Measurements from ENCODE around the gene CNIH2.

CNIH2 gene

DNA sequence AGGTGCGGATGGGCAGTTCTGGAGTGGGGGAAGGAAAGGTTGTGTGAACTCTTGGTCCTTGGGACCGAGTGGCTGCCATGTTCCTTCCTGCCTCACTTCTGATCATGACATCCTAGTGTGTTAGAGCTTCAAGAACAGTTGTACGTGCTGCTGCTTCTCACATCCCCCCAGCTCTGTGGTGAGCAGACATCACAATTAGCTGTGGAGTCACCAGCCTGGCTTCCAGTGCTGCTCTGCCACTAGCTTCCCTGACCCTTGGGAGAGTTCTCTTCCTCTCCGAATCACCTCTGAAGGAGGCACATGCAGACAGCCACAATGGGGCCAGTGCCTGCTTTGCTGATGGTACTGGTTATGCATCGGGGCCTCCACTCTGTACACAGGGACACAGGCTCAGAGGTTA is 15.8 kb upstream of the CNIH2 start:
- TF ChIP-seq, protein P1, sequence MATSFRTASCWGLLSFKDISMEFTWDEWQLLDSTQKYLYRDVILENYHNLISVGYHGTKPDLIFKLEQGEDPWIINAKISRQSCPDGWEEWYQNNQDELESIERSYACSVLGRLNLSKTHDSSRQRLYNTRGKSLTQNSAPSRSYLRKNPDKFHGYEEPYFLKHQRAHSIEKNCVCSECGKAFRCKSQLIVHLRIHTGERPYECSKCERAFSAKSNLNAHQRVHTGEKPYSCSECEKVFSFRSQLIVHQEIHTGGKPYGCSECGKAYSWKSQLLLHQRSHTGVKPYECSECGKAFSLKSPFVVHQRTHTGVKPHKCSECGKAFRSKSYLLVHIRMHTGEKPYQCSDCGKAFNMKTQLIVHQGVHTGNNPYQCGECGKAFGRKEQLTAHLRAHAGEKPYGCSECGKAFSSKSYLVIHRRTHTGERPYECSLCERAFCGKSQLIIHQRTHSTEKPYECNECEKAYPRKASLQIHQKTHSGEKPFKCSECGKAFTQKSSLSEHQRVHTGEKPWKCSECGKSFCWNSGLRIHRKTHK (tag by site-specific recombination; IDR thresholded peaks at IDR 0.05), result no peak
- no peak for TF ChIP-seq ZNF707 (tag by site-specific recombination; IDR thresholded peaks at IDR 0.05)
- no peak for TF ChIP-seq KLF16 (tag by site-specific recombination; IDR thresholded peaks at IDR 0.05)
- TF ChIP-seq ZBTB20 (tag by site-specific recombination; IDR thresholded peaks at IDR 0.05), result no peak
- no peak for TF ChIP-seq ZNF626 (tag by site-specific recombination; IDR thresholded peaks at IDR 0.05)
- H3K27ac ChIP-seq (ENCODE audit: extremely low read depth, low read depth, low read length), result no peak overlapping the region
- POLR2A ChIA-PET, result no interaction called here
- H3K4me1 ChIP-seq (ENCODE audit: control insufficient read depth, insufficient read depth, low read length), result no peaks in the 10 kb centered on the region
- CTCF ChIA-PET, result interaction anchor here (0.7 to 2.5 kb wide), 3 partner anchors 19 to 186 kb away, joined by 3 to 15 read pairs (median 4); no protein-coding TSS in a partner anchor
- peaks cover 3 to 79% of the 10 kb centered on the region in 2 experiments; a peak in 1 of 3 replicates for H3K36me3 ChIP-seq (ENCODE audit: control insufficient read depth in 2 of 2, insufficient read depth in 1 of 2, low read length in 2 of 2)
- no peaks in the 10 kb centered on the region for H3K9me3 ChIP-seq (ENCODE audit: control insufficient read depth, insufficient read depth, low read depth, low read length)
- H3K4me3 ChIP-seq (ENCODE audit: low read depth, low read length), result no peak overlapping the region

GRCh38 chr11:66262696-66263095 is 15.3 kb upstream of the CNIH2 start:
- ChIA-PET CTCF (interaction anchor here (0.6 to 2.5 kb wide), 4 partner anchors 22 to 186 kb away, joined by 3 to 15 read pairs (median 5); partner anchors contain the start of gene YIF1A), POLR2A (interaction anchor here (1.2 kb wide), 1 partner anchor 40 kb away, joined by 3 read pairs; no protein-coding TSS in a partner anchor)
- Histone ChIP-seq H3K4me3 (ENCODE audit: low read depth, low read length) (no peak overlapping the region), H3K9me3 (ENCODE audit: control insufficient read depth, insufficient read depth, low read depth, low read length) (no peaks in the 10 kb centered on the region), H3K27ac (ENCODE audit: extremely low read depth, low read depth, low read length) (no peak overlapping the region), H3K36me3 (ENCODE audit: control insufficient read depth in 2 of 2, insufficient read depth in 1 of 2, low read length in 2 of 2) (peaks cover 3 to 79% of the 10 kb centered on the region in 2 experiments; a peak in 1 of 3 replicates), H3K4me1 (ENCODE audit: control insufficient read depth, insufficient read depth, low read length) (no peaks in the 10 kb centered on the region)
- TF ChIP-seq ZNF223 (tag by site-specific recombination; IDR thresholded peaks at IDR 0.05) (no peak), ZNF670 (tag by site-specific recombination; IDR thresholded peaks at IDR 0.05; ENCODE audit: low read depth) (no peak), ZNF133 (tag by site-specific recombination; IDR thresholded peaks at IDR 0.05) (no peak), YY2 (tag by site-specific recombination; IDR thresholded peaks at IDR 0.05) (no peak), ZNF785 (tag by site-specific recombination; IDR thresholded peaks at IDR 0.05) (no peak), OVOL3 (tag by site-specific recombination; IDR thresholded peaks at IDR 0.05) (no peak), ZNF654 (tag by site-specific recombination; IDR thresholded peaks at IDR 0.05; ENCODE audit: low read depth) (no peak)
- TF ChIP-seq, protein P2, sequence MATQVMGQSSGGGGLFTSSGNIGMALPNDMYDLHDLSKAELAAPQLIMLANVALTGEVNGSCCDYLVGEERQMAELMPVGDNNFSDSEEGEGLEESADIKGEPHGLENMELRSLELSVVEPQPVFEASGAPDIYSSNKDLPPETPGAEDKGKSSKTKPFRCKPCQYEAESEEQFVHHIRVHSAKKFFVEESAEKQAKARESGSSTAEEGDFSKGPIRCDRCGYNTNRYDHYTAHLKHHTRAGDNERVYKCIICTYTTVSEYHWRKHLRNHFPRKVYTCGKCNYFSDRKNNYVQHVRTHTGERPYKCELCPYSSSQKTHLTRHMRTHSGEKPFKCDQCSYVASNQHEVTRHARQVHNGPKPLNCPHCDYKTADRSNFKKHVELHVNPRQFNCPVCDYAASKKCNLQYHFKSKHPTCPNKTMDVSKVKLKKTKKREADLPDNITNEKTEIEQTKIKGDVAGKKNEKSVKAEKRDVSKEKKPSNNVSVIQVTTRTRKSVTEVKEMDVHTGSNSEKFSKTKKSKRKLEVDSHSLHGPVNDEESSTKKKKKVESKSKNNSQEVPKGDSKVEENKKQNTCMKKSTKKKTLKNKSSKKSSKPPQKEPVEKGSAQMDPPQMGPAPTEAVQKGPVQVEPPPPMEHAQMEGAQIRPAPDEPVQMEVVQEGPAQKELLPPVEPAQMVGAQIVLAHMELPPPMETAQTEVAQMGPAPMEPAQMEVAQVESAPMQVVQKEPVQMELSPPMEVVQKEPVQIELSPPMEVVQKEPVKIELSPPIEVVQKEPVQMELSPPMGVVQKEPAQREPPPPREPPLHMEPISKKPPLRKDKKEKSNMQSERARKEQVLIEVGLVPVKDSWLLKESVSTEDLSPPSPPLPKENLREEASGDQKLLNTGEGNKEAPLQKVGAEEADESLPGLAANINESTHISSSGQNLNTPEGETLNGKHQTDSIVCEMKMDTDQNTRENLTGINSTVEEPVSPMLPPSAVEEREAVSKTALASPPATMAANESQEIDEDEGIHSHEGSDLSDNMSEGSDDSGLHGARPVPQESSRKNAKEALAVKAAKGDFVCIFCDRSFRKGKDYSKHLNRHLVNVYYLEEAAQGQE (tag by site-specific recombination; IDR thresholded peaks at IDR 0.05), result no peak
- TF ChIP-seq, protein P3, sequence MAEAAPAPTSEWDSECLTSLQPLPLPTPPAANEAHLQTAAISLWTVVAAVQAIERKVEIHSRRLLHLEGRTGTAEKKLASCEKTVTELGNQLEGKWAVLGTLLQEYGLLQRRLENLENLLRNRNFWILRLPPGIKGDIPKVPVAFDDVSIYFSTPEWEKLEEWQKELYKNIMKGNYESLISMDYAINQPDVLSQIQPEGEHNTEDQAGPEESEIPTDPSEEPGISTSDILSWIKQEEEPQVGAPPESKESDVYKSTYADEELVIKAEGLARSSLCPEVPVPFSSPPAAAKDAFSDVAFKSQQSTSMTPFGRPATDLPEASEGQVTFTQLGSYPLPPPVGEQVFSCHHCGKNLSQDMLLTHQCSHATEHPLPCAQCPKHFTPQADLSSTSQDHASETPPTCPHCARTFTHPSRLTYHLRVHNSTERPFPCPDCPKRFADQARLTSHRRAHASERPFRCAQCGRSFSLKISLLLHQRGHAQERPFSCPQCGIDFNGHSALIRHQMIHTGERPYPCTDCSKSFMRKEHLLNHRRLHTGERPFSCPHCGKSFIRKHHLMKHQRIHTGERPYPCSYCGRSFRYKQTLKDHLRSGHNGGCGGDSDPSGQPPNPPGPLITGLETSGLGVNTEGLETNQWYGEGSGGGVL (tag by site-specific recombination; IDR thresholded peaks at IDR 0.05), result no peak

- H3K9me3 ChIP-seq (ENCODE audit: control insufficient read depth, insufficient read depth, low read depth, low read length), result no peaks in the 10 kb centered on the region
- TF ChIP-seq REPIN1 (tag by site-specific recombination; IDR thresholded peaks at IDR 0.05; ENCODE audit: low read depth) (no peak), ZNF623 (tag by site-specific recombination; IDR thresholded peaks at IDR 0.05) (peak; percentile 39), ZNF48 (tag by site-specific recombination; IDR thresholded peaks at IDR 0.05) (no peak)
- TF ChIP-seq, protein P4, sequence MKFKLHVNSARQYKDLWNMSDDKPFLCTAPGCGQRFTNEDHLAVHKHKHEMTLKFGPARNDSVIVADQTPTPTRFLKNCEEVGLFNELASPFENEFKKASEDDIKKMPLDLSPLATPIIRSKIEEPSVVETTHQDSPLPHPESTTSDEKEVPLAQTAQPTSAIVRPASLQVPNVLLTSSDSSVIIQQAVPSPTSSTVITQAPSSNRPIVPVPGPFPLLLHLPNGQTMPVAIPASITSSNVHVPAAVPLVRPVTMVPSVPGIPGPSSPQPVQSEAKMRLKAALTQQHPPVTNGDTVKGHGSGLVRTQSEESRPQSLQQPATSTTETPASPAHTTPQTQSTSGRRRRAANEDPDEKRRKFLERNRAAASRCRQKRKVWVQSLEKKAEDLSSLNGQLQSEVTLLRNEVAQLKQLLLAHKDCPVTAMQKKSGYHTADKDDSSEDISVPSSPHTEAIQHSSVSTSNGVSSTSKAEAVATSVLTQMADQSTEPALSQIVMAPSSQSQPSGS (tag by site-specific recombination; IDR thresholded peaks at IDR 0.05; ENCODE audit: low read depth), result no peak
- ChIA-PET CTCF (interaction anchor here (0.6 to 2.5 kb wide), 4 partner anchors 21 to 41 kb away, joined by 4 to 15 read pairs (median 5); partner anchors contain the start of gene YIF1A), POLR2A (interaction anchor here (1.2 to 1.4 kb wide), 2 partner anchors 26 to 41 kb away, joined by 3 to 7 read pairs; partner anchors contain the start of gene YIF1A)
- no peak overlapping the region for H3K4me3 ChIP-seq (ENCODE audit: low read depth, low read length)
- H3K27ac ChIP-seq (ENCODE audit: extremely low read depth, low read depth, low read length), result no peak overlapping the region
- peaks cover 3 to 79% of the 10 kb centered on the region in 2 experiments; a peak in 1 of 3 replicates for H3K36me3 ChIP-seq (ENCODE audit: control insufficient read depth in 2 of 2, insufficient read depth in 1 of 2, low read length in 2 of 2)
- H3K4me1 ChIP-seq (ENCODE audit: control insufficient read depth, insufficient read depth, low read length), result no peaks in the 10 kb centered on the region
Measured at GRCh38 chr11:66263231-66263630, 14.7 kb upstream of the CNIH2 start.
